ENCODE measurements around the gene GBE1. TPM values are rescaled to one million over a fixed set of nuclear protein-coding genes. Genes with fewer than 3 reads are reported as not detected.

The GBE1 gene
- total and polyA plus RNA-seq, 9 of the 15 experiments (the other 6 are each of a cell fraction or from before 2014, with no cell fraction given): 7.9 to 25.6 (median 13.1) TPM

- no peak for ATAC-seq
- WGBS (ENCODE audit: insufficient coverage, low coverage, missing lambda C conversion rate): 80% methylated on average over 6 of the region's 7 CpGs
- intact Hi-C loops (cut with micrococcal nuclease): no loop called here
- no peaks in the 10 kb centered on the region for H3K27me3 ChIP-seq (ENCODE audit: control insufficient read depth in 2 of 2, insufficient read depth in 2 of 2, low read length in 2 of 2)
- H3K9ac ChIP-seq (ENCODE audit: insufficient read depth in 1 of 2, low read depth in 2 of 2, low read length in 2 of 2): no peak overlapping the region
- no peak for FAIRE-seq
- in situ Hi-C loops (cut with MboI): no loop called here
- H3K4me3 ChIP-seq: no peak overlapping the region
- H3K36me3 ChIP-seq (ENCODE audit: control insufficient read depth, insufficient read depth, low read length): no peaks in the 10 kb centered on the region
- CTCF ChIA-PET (ENCODE audit: low intra/inter-chr PET ratio): no interaction called here
- DNase-seq (ENCODE audit: extremely low read depth in 1 of 4, low spot score in 3 of 4): no peak
- POLR2A ChIA-PET: no interaction called here
- no peaks in the 10 kb centered on the region for H3K9me3 ChIP-seq (replicated peaks; ENCODE audit: control insufficient read depth, insufficient read depth, low read depth, low read length)
- no peaks in the 10 kb centered on the region for H3K9me1 ChIP-seq (ENCODE audit: control insufficient read depth, insufficient read depth, low read length)
- H3K4me2 ChIP-seq (ENCODE audit: insufficient read depth, low read length): no peak overlapping the region
- TF ChIP-seq E2F3 (CRISPR knock-in tag; IDR thresholded peaks at IDR 0.05): no peak
- no peak for TF ChIP-seq ZNF436 (CRISPR knock-in tag; IDR thresholded peaks at IDR 0.05)
- TF ChIP-seq ZBTB33 (CRISPR knock-in tag; IDR thresholded peaks at IDR 0.05): peak; percentile 53; the same call in 1 of the 2 replicates
- TF ChIP-seq EZH2 (IDR thresholded peaks at IDR 0.05; ENCODE audit: borderline replicate concordance, low read depth, low read length): no peak
- TF ChIP-seq PCBP1 (IDR thresholded peaks at IDR 0.05; ENCODE audit: low read depth, low read length, poor library complexity, severe bottlenecking): no peak
- TF ChIP-seq ZNF274 (IDR thresholded peaks at IDR 0.05; ENCODE audit: borderline replicate concordance, low read depth, low read length): no peak
- TF ChIP-seq CCNT2 (IDR thresholded peaks at IDR 0.05; ENCODE audit: borderline replicate concordance, extremely low read depth, insufficient read length, low read depth, low read length): no peak
- no peaks in the 10 kb centered on the region for H4K20me1 ChIP-seq (replicated peaks; ENCODE audit: control insufficient read depth, insufficient read depth, low read length)
- H3K4me1 ChIP-seq (replicated peaks in 1 of 2; ENCODE audit: control insufficient read depth in 2 of 2, insufficient read depth in 2 of 2, low read length in 2 of 2): peaks cover 0 to 5% of the 10 kb centered on the region in 2 experiments; a peak in 2 of 5 replicates
- H2AFZ ChIP-seq (ENCODE audit: low read depth, low read length): no peak overlapping the region
- BruUV-seq (replicated peaks): no TSS peak
- no peaks in the 10 kb centered on the region for H3K79me2 ChIP-seq (ENCODE audit: control insufficient read depth, insufficient read depth, low read length)
- H3K27ac ChIP-seq (ENCODE audit: extremely low read depth, low read depth, low read length): no peak overlapping the region
These were observed 71.8 kb downstream of the GBE1 start for GRCh38 chr3:81689617-81690016.
